Stimulated activated naive B cell treated with anti-CD40 and anti-IgM and Interleukin-4, amounts not matched to agents 10 μg/mL and 1 μg/mL and 100 μg/mL, for 72 hours (primary cell): ENCODE results near the gene NUDT11.

Experiments
- ATAC-seq, 2 donors: fragments of 150-1000 bp; cut with Tn5 transposase; replicated peaks; 2 replicates each; pipeline ENCODE4 v1.10.0; 2021; ENCODE audit warnings: moderate library complexity in 1 of 2
- DNase-seq: peaks from one replicate; pipeline ENCODE4 v3.0.0; 2021
- H3K27ac Mint-ChIP-seq: one replicate; pipeline ENCODE4 v1.8.0; 2022; ENCODE audit warnings: mild to moderate bottlenecking, mixed read lengths
- H3K27me3 Mint-ChIP-seq, 2 donors: one replicate each; pipeline ENCODE4 v1.8.0; 2022; ENCODE audit warnings: mixed read lengths in 2 of 2
- H3K36me3 Mint-ChIP-seq, 2 donors: one replicate each; pipeline ENCODE4 v1.8.0; 2022; ENCODE audit warnings: mixed read lengths in 2 of 2, mild to moderate bottlenecking in 1 of 2
- H3K4me1 Mint-ChIP-seq, 2 donors: one replicate each; pipeline ENCODE4 v1.8.0; 2022; ENCODE audit warnings: mixed read lengths in 2 of 2, mild to moderate bottlenecking in 1 of 2
- H3K4me3 Mint-ChIP-seq, 2 donors: one replicate each; pipeline ENCODE4 v1.8.0; 2022; ENCODE audit warnings: mild to moderate bottlenecking in 2 of 2, mixed read lengths in 2 of 2, moderate library complexity in 1 of 2
- H3K9me3 Mint-ChIP-seq, 2 donors: one replicate each; pipeline ENCODE4 v1.8.0; 2022; ENCODE audit warnings: mixed read lengths in 2 of 2, mild to moderate bottlenecking in 1 of 2

Gene NUDT11

GRCh38 chrX:51456246-51456645, 40.1 kb downstream of the NUDT11 start:
- H3K9me3 Mint-ChIP-seq: no peaks in the 10 kb centered on the region
- H3K27ac Mint-ChIP-seq: no peak overlapping the region
- no peaks in the 10 kb centered on the region for H3K27me3 Mint-ChIP-seq
- ATAC-seq: no peak
- H3K36me3 Mint-ChIP-seq: no peaks in the 10 kb centered on the region
- DNase-seq: no peak
- H3K4me1 Mint-ChIP-seq: no peaks in the 10 kb centered on the region
- no peak overlapping the region for H3K4me3 Mint-ChIP-seq

- Mint-ChIP-seq H3K4me1 (no peaks in the 10 kb centered on the region), H3K27me3 (peaks cover 6 to 8% of the 10 kb centered on the region in 2 donors), H3K4me3 (no peak overlapping the region), H3K9me3 (peaks cover 0 to 1% of the 10 kb centered on the region in 2 donors), H3K27ac (no peak overlapping the region), H3K36me3 (peaks cover 0 to 1% of the 10 kb centered on the region in 2 donors)
- ATAC-seq: no peak
- no peak for DNase-seq
Observed at GRCh38 chrX:51440365-51440764, 56.0 kb downstream of the NUDT11 start.
